Coronary artery (tissue), 2 donors: ENCODE measurements around the gene ZSCAN5A.
"Not testable (repeated sequence)": the region's sequence is repeated elsewhere in the genome, so short reads cannot be mapped to it uniquely, and the experiment has no call there.

Experiments used
- DNase-seq: peaks from one replicate; pipeline ENCODE4 v3.0.0-alpha.2; 2017; ENCODE audit warnings: low spot score
- H3K27ac ChIP-seq, 2 donors: fragments of 200-600 bp; sonication (generic); one replicate each; pipeline ENCODE4 v1.5.1; 2016 to 2019
- H3K4me3 ChIP-seq: fragments of 200-600 bp; sonication (generic); 2 replicates; pipeline ENCODE4 v1.5.1; 2016; ENCODE audit warnings: mild to moderate bottlenecking, moderate library complexity
- CTCF ChIP-seq: fragments of 200-600 bp; sonication (generic); IDR thresholded peaks from one replicate; pipeline ENCODE4 v1.5.1; 2019; ENCODE audit warnings: antibody characterized with exemption

ZSCAN5A gene

GRCh38 chr19:56271151-56271550, 43.5 kb downstream of the ZSCAN5A start:
- no peak for TF ChIP-seq CTCF
- DNase-seq = no peak
- H3K4me3 ChIP-seq = no peak overlapping the region
- no peak overlapping the region for H3K27ac ChIP-seq

GRCh38 chr19:56270676-56271075, 44.0 kb downstream of the ZSCAN5A start:
- no peak for DNase-seq
- H3K4me3 ChIP-seq = no peak overlapping the region
- H3K27ac ChIP-seq = no peak overlapping the region
- TF ChIP-seq CTCF = no peak

- no peak overlapping the region for H3K27ac ChIP-seq
- H3K4me3 ChIP-seq = no peak overlapping the region
- no peak for TF ChIP-seq CTCF
- DNase-seq = no peak
Measured at GRCh38 chr19:56269348-56269747, 45.3 kb downstream of the ZSCAN5A start.

GRCh38 chr19:56266051-56266450, 48.6 kb downstream of the ZSCAN5A start:
- no peak for TF ChIP-seq CTCF
- no peak overlapping the region for H3K27ac ChIP-seq
- no peak for DNase-seq
- H3K4me3 ChIP-seq = no peak overlapping the region

- Histone ChIP-seq H3K4me3 (no peak overlapping the region), H3K27ac (no peak overlapping the region)
- no peak for TF ChIP-seq CTCF
- no peak for DNase-seq
Measured at GRCh38 chr19:56263319-56263718, 51.3 kb downstream of the ZSCAN5A start.

- DNase-seq, H3K4me3 ChIP-seq, H3K27ac ChIP-seq: not testable (repeated sequence)
Measured at GRCh38 chr19:56261932-56262331, 52.7 kb downstream of the ZSCAN5A start.

- Histone ChIP-seq H3K27ac (no peak overlapping the region), H3K4me3 (no peak overlapping the region)
- no peak for DNase-seq
- TF ChIP-seq CTCF = no peak
Measured at GRCh38 chr19:56261145-56261544, 53.5 kb downstream of the ZSCAN5A start.

- Histone ChIP-seq H3K27ac (no peak overlapping the region), H3K4me3 (no peak overlapping the region)
- TF ChIP-seq CTCF = no peak
- DNase-seq = no peak
Measured at GRCh38 chr19:56258272-56258671, 56.4 kb downstream of the ZSCAN5A start.
